Stimulated activated CD4-positive, alpha-beta T cell treated with anti-CD3 and anti-CD28 coated beads, Interleukin-12 subunit alpha, Interleukin-12 subunit beta, amount 100 ng/mL, for 48 hours (primary cell): Measurements from ENCODE around the gene SPTBN4.
A peak's percentile ranks its signal among the peaks of the same experiment; 100 is the strongest.
"Not testable (repeated sequence)": the region's sequence is repeated elsewhere in the genome, so short reads cannot be mapped to it uniquely, and the experiment has no call there.

Experiments
- DNase-seq, 3 donors: peaks; one replicate each; pipeline ENCODE4 v3.0.0-alpha.2; 2020; ENCODE audit warnings: low read depth in 2 of 3, low spot score in 1 of 3

Gene SPTBN4

DNA sequence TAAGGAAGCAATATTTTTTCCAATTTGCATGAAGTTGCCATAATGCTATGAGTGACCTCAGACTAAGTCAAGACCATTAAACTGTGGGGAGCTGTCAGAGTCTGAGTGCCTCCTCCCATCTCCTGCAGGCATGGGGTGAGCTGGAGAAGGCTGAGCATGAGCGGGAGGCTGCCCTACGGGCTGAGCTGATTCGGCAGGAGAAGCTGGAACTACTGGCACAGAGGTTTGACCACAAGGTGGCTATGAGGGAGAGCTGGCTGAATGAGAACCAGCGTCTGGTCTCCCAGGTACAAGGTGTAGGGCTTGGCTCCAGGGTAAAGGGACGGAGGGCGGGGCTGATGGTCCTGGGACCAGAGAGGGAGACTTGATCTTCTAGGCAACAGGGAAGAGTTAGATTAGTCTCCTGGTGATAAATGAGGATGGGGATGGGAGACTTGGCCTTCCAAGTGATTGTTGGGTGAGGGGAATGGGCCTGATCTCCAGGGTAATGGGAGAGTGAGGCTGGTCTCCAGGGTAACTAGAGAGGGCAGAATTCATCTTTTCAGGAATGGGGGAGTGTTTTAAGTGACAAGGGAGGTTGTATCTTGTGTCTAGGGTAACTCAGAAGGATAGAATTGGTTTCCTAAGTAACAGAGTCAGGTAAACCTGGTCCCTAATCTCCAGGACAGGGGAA, 36.0 kb downstream of the SPTBN4 start:
- no peak for DNase-seq

DNA sequence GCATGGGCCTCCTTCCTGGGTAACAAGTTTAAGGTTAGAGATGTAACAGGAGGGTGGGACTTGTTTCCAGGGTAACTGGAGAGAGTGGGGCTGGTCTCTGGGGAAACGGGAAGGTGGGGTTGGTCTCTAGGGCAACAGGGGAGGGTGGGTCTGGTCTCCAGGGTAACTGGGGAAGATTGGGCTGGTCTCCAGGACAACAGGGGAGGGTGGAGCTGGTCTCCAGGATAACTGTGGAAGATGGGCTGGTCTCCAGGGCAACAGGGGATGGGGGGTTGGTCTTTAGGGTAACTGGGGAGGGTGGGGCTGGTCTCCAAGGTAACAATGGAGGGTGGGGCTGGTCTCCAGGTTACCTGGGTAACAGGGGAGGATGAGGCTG, 36.5 kb downstream of the SPTBN4 start:
- DNase-seq, result no peak

GRCh38 chr19:40506099-40506498, 39.3 kb downstream of the SPTBN4 start:
- DNase-seq, result no peak

- DNase-seq, result no peak
These were observed 41.1 kb downstream of the SPTBN4 start for GRCh38 chr19:40507892-40508291.

- DNase-seq, result no peak
These were observed 42.0 kb downstream of the SPTBN4 start for GRCh38 chr19:40508739-40509260.

DNA sequence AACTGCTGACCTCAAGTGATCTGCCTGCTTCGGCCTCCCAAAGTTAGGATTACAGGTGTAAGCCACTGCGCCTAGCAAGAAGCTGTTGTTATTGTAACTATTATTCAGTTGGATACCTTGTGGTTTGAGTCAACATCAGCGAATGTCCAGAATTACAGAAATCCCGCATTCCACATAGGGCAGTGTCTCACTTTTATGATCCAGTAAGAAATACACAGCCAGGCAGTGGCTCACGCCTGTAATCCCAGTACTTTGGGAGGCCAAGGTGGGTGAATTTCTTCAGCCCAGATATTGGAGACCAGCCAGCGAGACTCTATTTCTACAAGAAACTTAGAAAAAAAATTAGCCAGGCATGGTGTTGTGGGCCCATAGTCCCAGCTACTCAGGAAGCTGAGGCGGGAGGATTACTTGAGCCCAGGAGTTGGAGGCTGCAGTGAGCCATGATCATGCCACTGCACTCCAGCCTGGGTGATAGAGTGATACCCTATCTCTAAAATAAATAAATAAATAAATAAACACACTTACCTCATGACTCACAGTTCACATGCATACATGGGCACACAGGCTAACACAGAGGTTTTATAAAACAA, 43.8 kb downstream of the SPTBN4 start:
- DNase-seq, result no peak

- DNase-seq, result no peak
These were observed 44.7 kb downstream of the SPTBN4 start for GRCh38 chr19:40511487-40511886.

- no peak for DNase-seq
These were observed 45.3 kb downstream of the SPTBN4 start for GRCh38 chr19:40512110-40512472.

DNA sequence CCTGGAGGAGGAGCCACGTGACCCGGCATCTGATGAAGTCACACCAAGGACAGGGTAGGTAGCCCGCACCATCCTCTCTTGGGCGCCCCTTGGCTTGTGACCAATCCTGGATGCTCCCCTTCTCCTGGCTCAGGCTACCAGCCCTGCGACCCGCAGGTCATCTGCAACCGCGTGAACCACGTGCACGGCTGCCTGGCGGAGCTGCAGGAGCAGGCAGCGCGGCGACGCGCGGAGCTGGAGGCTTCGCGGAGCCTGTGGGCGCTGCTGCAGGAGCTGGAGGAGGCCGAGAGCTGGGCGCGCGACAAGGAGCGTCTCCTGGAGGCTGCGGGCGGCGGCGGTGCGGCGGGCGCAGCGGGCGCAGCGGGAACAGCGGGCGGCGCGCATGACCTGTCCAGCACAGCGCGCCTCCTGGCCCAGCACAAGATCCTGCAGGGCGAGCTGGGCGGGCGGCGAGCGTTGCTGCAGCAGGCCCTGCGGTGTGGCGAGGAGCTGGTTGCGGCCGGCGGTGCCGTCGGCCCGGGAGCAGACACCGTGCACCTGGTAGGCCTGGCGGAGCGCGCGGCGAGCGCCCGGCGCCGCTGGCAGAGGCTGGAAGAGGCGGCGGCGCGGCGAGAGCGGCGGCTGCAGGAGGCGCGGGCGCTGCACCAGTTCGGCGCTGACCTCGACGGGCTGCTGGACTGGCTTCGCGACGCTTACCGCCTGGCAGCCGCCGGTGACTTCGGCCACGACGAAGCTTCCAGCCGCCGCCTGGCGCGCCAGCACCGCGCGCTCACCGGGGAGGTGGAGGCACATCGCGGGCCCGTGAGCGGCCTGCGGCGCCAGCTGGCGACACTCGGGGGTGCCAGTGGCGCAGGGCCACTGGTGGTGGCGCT, 45.9 kb downstream of the SPTBN4 start:
- no peak for DNase-seq

DNA sequence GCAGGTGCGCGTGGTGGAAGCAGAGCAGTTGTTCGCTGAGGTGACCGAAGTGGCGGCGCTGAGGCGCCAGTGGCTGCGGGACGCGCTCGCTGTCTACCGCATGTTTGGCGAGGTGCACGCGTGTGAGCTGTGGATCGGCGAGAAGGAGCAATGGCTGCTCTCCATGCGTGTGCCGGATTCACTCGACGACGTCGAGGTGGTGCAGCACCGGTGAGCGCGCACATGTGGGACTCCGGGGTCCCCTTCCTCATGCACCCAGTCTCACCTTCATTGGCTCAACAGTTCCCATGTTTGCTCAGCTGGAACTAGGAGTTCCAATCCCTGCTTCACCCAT, 46.5 kb downstream of the SPTBN4 start:
- no peak for DNase-seq

DNA sequence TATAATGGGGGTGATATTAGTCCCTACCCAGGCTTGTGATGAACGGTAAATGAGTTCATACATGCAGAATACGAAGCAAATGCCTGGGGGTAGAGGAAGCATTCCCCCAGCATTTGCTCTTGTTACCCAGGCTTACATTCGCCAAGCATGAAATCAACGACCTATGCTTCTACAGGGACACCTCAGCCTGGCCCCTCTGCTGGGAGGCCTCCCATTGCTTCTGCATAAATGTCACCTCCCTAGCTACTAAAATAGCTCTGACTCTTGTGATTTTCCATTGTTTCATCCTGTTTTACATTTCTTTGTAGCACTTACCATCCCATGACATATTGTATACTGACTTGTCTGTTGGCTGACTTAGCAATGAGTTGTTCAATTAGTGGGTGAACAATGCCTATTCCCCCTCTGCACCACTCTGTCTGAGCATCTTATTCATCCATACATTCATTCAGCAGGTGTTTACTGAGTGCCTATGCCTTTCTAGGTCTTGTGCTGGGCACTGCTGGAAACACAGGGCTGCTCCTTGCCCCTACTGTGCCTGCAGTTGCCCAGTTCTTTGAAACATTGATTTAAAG, 47.0 kb downstream of the SPTBN4 start:
- DNase-seq, result no peak

GRCh38 chr19:40517248-40517647, 50.4 kb downstream of the SPTBN4 start:
- no peak for DNase-seq

DNA sequence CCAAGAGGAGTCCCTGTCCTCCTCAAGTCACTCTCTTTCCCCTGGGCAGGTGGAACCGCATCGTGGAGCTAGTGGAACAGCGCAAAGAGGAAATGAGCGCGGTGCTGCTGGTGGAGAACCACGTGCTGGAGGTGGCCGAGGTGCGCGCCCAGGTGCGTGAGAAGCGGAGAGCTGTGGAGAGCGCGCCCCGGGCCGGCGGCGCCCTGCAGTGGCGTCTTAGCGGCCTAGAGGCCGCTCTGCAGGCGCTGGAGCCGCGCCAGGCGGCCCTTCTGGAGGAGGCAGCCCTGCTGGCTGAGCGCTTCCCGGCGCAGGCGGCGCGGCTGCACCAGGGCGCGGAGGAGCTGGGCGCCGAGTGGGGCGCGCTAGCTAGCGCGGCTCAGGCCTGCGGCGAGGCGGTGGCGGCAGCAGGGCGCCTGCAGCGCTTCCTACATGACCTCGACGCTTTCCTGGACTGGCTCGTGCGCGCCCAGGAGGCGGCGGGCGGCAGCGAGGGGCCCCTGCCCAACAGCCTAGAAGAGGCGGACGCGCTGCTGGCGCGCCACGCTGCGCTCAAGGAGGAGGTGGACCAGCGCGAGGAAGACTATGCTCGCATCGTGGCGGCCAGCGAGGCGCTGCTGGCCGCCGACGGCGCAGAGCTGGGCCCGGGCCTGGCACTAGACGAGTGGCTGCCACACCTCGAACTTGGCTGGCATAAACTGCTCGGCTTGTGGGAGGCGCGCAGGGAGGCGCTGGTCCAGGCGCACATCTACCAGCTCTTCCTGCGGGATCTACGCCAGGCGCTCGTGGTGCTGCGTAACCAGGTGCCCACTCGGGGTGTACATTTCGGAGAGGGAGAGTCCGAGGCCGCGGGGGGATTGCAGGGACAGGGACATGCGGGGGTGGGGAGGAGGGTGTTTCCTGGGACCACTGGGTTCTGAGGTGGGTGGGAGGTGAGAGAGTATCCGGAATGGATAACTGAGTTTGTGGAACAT, 52.8 kb downstream of the SPTBN4 start:
- DNase-seq, result no peak

- no peak for DNase-seq
These were observed 54.5 kb downstream of the SPTBN4 start for GRCh38 chr19:40521276-40521675.

GRCh38 chr19:40521900-40522299, 55.1 kb downstream of the SPTBN4 start:
- DNase-seq, result not testable (repeated sequence)

DNA sequence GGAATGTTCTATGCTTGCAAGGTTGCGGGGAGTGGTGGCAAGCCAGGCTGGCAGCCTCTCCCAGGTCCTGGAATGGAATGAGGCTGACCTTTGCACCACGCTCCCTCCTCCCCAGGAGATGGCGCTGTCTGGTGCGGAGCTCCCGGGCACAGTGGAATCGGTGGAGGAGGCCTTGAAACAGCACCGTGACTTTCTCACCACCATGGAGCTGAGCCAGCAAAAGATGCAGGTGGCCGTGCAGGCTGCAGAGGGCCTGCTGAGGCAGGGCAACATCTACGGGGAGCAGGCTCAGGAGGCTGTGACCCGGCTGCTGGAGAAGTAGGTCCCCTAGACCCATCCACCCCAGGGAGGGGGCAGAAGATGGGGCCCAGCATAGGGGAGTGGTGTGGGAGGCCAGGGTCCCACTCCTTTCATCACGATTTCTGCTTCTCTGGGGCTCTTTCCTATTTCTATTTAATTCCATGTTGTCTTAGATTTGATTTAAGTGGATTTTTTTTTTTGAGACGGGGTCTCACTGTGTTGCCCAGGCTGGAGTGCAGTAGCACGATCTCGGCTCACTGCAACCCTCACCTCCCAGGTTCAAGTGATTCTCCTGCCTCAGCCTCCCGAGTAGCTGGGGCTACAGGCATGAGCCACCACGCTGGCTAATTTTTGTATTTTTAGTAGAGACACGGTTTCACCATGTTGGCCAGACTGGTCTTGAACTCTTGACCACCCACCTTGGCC, 56.7 kb downstream of the SPTBN4 start:
- DNase-seq, result peak; percentile 37 to 56 (median 42)

DNA sequence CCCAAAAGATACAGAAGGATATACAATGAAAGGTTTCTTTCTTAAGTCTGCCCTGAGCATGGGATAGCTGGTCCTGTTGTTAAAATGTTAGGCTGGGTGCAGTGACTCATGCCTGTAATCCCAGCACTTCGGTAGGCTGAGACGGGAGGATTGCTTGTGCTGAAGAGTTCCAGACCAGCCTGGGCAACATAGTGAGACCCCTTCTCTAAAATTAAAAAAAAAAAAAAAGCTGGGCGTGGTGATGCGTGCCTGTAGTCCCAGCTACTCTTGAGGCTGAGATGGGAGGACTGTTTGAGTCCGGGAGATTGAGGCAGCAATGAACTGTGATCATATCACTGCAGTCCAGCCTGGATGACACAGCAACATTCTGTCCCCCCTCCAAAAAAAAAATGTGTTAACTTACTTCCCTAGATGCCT, 57.3 kb downstream of the SPTBN4 start:
- DNase-seq, result no peak

GRCh38 chr19:40524655-40525054, 57.9 kb downstream of the SPTBN4 start:
- DNase-seq, result no peak

DNA sequence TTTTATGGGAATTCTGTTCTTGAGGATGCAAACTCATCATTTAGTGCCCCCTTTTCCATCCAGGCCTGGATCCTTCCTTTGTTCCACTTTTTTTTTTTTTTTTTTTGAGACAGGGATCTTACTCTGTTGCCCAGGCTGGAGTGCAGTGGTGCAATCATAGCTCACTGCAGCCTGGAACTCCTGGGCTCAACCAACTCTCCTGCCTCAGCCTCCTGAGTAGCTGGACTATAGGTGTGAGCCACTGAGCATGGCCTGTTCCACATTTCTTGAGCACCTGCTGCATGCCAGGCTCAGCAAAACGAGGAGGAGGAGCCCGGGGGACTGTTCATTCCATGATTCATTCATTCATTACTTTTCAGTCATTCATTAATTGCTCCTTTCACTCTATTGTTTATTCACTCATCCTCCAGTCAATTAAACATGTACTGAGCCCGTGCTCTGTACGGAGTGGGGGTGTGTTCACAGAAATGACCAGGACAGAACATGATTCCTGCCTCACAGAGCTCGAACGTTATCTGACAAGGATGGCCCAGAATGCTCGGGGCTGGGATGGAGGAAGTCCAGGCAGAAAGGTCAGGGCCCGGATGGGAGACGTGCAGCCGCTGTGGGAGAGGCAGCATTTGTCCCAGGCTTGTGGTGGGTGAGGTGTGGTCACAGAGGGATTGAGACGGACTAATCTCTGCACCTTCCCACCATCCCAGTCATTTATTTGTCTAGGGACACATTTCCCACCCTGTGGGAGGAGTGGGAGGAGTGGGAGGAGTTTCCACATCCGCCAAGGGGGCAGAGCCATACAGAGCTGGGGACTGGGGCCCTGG, 58.6 kb downstream of the SPTBN4 start:
- DNase-seq, result no peak
